Smooth muscle cell (in vitro differentiated cells): ENCODE results near the gene FCN3. TPM values are rescaled to one million over a fixed set of nuclear protein-coding genes. Genes with fewer than 3 reads are reported as not detected.

ENCODE experiments used
- DNase-seq: peaks from one replicate; lab custom pipeline; 2025; ENCODE audit not compliant: unreplicated experiment; lab: John Stamatoyannopoulos, UW
- H2AFZ ChIP-seq: fragments of 200-600 bp; sonication (generic); 2 replicates; pipeline ENCODE4 v1.6.0; 2016; ENCODE audit warnings: antibody characterized with exemption, low read depth, mild to moderate bottlenecking
- H3F3A ChIP-seq: fragments of 200-600 bp; sonication (generic); 2 replicates; pipeline ENCODE4 v1.6.0; 2017; ENCODE audit warnings: antibody characterized with exemption, low read depth
- H3K27ac ChIP-seq: fragments of 200-600 bp; sonication (generic); 2 replicates; pipeline ENCODE4 v1.5.1; 2016; ENCODE audit warnings: low read depth, mild to moderate bottlenecking
- H3K27me3 ChIP-seq: fragments of 200-600 bp; sonication (generic); 2 replicates; pipeline ENCODE4 v1.6.1; 2016; ENCODE audit warnings: low read depth, mild to moderate bottlenecking
- H3K36me3 ChIP-seq: fragments of 200-600 bp; sonication (generic); 2 replicates; pipeline ENCODE4 v1.5.1; 2016; ENCODE audit warnings: low read depth
- H3K4me1 ChIP-seq: fragments of 200-600 bp; sonication (generic); 2 replicates; pipeline ENCODE4 v1.5.1; 2016; ENCODE audit warnings: low read depth
- H3K4me2 ChIP-seq: fragments of 200-600 bp; sonication (generic); 2 replicates; pipeline ENCODE4 v1.6.0; 2016; ENCODE audit warnings: mild to moderate bottlenecking
- H3K4me3 ChIP-seq: fragments of 200-600 bp; sonication (generic); 2 replicates; pipeline ENCODE4 v1.5.1; 2016; ENCODE audit warnings: mild to moderate bottlenecking
- H3K79me2 ChIP-seq: fragments of 200-600 bp; sonication (generic); 2 replicates; pipeline ENCODE4 v1.6.0; 2016; ENCODE audit warnings: low read depth, mild to moderate bottlenecking
- H3K9ac ChIP-seq: fragments of 200-600 bp; sonication (generic); 2 replicates; pipeline ENCODE4 v1.6.0; 2016; ENCODE audit warnings: low read depth
- H3K9me3 ChIP-seq: fragments of 200-600 bp; sonication (generic); replicated peaks from 2 replicates; pipeline ENCODE4 v1.5.1; 2016; ENCODE audit warnings: low read depth
- H4K20me1 ChIP-seq: fragments of 200-600 bp; sonication (generic); 2 replicates; pipeline ENCODE4 v1.6.0; 2016; ENCODE audit warnings: low read depth
- CTCF ChIP-seq: fragments of 200-600 bp; sonication (generic); IDR thresholded peaks from 2 replicates; pipeline ENCODE4 v1.5.1; 2017; ENCODE audit warnings: borderline replicate concordance, mild to moderate bottlenecking, antibody characterized with exemption; ENCODE audit not compliant: insufficient read depth, poor library complexity, severe bottlenecking
- WGBS: methylation state at CpG from one replicate; pipeline ENCODE4 v1.1.7; 2016; ENCODE audit warnings: low lambda C conversion rate; 5-methylcytosine and 5-hydroxymethylcytosine counted together
- polyA plus RNA-seq: library from polyadenylated mRNA; unstranded; fragments of >200 nt; fragmentation: Nextera tagmentation; extraction: Ambion mirVana; gene quantifications from 2 replicates; pipeline ENCODE4 v1.2.1, GENCODE V29; 2016
- total RNA-seq: library from RNA; depleted of rRNA; stranded (reverse); fragments of >200 nt; gene quantifications from 2 replicates; pipeline ENCODE4 v1.2.3, GENCODE V29; 2014

FCN3 gene
- total and polyA plus RNA-seq, 2 experiments from 2014 or later, result not detected

- peaks cover 15% of the 10 kb centered on the region for H3K4me1 ChIP-seq
- H3K27me3 ChIP-seq, result no peaks in the 10 kb centered on the region
- under 1% methylated on average over 28 of the region's 30 CpGs for WGBS
- no peaks in the 10 kb centered on the region for H3K9me3 ChIP-seq
- H3F3A ChIP-seq, result peaks cover 7% of the 10 kb centered on the region
- peak overlapping the region; percentile 68 for H2AFZ ChIP-seq
- peak overlapping the region; percentile 63 for H3K4me3 ChIP-seq
- peak overlapping the region; percentile 88 for H3K4me2 ChIP-seq
- DNase-seq, result peak; percentile 93
- peak overlapping the region; percentile 21 for H3K9ac ChIP-seq
- peaks cover 5% of the 10 kb centered on the region for H4K20me1 ChIP-seq
- no peak for TF ChIP-seq CTCF
- H3K36me3 ChIP-seq, result no peaks in the 10 kb centered on the region
- H3K27ac ChIP-seq, result peak overlapping the region; percentile 77
- H3K79me2 ChIP-seq, result peaks cover 5% of the 10 kb centered on the region
Measured at GRCh38 chr1:27366113-27366410, 8.6 kb downstream of the FCN3 start.

GRCh38 chr1:27365372-27366112, 9.1 kb downstream of the FCN3 start:
- Histone ChIP-seq H3K9me3 (no peaks in the 10 kb centered on the region), H3K27me3 (no peaks in the 10 kb centered on the region), H2AFZ (peak overlapping the region; percentile 68), H3K27ac (peak overlapping the region; percentile 77), H3K36me3 (no peaks in the 10 kb centered on the region), H3F3A (peaks cover 7% of the 10 kb centered on the region), H3K4me2 (peak overlapping the region; percentile 88), H3K4me3 (peak overlapping the region; percentile 63), H3K4me1 (peaks cover 20% of the 10 kb centered on the region), H3K9ac (peak overlapping the region; percentile 21), H4K20me1 (peaks cover 5% of the 10 kb centered on the region), H3K79me2 (peaks cover 5% of the 10 kb centered on the region)
- 9% methylated on average over 28 of the region's 40 CpGs for WGBS
- TF ChIP-seq CTCF, result no peak
- DNase-seq, result peak; percentile 93

- Histone ChIP-seq H3K36me3 (no peaks in the 10 kb centered on the region), H3K9me3 (no peaks in the 10 kb centered on the region), H3K4me2 (peak overlapping the region; percentile 88), H3F3A (peaks cover 7% of the 10 kb centered on the region), H2AFZ (no peak overlapping the region), H3K9ac (no peak overlapping the region), H3K4me3 (peak overlapping the region; percentile 63), H3K27me3 (no peaks in the 10 kb centered on the region), H3K27ac (peak overlapping the region; percentile 77), H3K4me1 (peaks cover 24% of the 10 kb centered on the region), H4K20me1 (peaks cover 5% of the 10 kb centered on the region), H3K79me2 (peaks cover 5% of the 10 kb centered on the region)
- 81% methylated on average over 11 of the region's 11 CpGs for WGBS
- DNase-seq, result no peak
- no peak for TF ChIP-seq CTCF
Measured at GRCh38 chr1:27364696-27365371, 9.8 kb downstream of the FCN3 start.
